C1 segment of cervical spinal cord (tissue), 14 donors: ENCODE data around the gene LBHD1.
"Not testable (repeated sequence)": the region's sequence is repeated elsewhere in the genome, so short reads cannot be mapped to it uniquely, and the experiment has no call there.

ENCODE experiments used
- DNase-seq, 14 donors: peaks; one replicate each; lab custom pipeline; 2025; lab: John Stamatoyannopoulos, UW

The LBHD1 gene

DNA sequence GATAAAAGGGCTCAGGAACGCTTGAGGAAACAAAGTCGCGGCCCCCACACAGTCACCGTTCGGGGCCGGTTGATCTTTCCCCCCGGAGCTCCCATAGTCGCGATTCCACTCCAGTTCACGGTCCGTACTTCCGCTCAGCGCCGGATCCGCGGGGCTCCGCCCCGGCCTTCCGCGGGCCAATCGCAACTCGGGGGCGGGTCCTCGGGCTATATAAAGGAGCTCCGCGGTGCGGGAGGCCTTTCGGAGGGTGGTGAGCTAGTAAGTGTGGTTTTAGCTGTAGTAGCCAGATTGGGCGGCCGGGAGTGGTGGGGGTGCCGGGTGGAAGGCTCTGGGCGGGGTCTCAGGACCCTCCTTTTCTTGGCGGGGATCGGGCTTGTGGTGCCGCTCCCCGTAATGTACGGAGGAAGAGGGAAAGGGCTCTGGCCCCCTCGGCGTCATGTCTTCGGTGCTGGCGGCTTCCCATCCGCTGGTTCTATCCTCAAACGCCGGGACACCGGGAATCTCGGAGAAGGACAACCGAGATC lies 6.9 kb downstream of the LBHD1 start, which contains the start of the genes C11orf98 and CSKMT:
Gene C11orf98 (minus strand): TSS at position 136 of the 524 bp plus-strand sequence. CDS start 41 bp downstream, at position 95.
Gene CSKMT (plus strand): TSS at position 238 of the 524 bp plus-strand sequence. CDS start 568 bp downstream, outside the sequence.
- DNase-seq = peak; percentile 70 to 97 (median 94)

DNA sequence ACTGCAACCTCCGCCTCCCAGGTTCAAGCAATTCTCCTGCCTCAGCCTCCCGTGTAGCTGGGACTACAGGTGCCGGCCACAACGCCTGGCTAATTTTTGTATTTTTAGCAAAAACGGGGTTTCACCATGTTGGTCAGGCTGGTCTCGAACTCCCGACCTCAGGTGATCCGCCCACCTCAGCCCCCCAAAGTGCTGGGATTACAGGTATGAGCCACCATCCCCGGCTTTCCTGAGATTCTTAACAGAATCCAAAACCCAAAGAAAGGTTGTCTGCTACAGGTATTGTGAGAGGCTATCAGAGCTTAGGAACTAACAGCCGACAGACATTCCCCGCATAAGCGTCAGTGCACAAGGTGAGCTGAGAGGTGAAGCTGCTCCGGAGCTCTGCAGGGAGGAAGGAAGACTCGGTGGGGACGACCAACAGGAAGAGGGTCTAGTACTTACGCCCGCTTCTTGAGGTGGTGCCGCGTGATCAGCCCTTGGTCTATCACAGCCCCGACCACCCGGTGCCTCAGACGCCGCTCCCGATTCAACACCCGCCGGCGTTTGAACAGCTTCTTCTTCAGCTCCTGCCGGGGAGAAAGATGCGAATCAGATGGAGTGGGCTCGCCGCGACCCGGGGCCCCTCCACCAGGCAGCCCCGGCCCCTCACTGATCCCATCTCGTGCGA lies 7.5 kb downstream of the LBHD1 start:
- DNase-seq = no peak

DNA sequence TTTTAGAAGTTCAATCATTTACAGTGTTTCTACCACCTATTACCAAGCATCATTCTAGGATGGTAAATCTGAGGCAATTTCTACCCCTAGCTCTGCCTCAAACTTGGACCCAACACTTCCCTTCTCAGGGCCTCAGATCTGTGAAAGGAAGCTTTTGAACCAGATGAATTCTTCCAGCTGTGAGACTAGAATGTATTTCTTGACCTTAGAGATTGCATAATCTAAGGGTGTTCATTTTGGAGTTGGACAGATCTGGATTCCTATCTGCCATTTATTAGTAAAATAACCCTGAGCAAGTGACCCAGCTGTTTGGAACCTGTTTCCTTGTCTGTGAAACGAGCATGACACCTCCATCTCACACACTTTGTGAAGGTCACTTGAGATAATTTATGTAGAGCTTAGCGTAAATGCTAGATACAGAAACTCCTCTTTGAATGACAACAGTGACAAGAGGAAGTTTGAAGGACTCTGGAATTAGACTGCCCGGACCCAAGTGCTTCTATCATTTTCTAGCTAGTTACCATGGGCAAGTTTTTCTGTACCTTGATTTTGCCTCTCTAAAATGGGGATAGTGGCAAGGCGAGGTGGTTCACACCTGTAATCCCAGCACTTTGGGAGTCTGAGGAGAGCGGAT lies 15.2 kb downstream of the LBHD1 start:
- DNase-seq = no peak

DNA sequence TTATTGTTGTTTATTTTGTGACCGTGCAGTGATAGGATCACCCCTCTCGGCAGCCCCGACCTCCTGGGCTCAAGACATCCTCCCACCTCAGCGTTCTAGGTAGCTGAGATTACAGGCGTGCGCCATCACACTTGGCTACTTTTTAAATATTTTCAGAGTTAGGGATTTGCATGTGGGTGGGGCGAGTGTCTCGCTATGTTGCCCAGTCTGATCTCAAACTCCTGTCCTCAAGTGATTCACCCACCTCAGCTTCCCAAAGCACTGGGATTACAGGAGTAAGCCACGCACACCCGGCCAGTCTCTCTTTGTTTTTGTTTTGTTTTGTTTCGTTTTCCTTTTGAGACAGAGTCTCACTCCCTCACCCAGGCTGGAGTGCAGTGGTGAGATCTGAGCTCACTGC lies 17.8 kb downstream of the LBHD1 start:
- no peak for DNase-seq

DNA sequence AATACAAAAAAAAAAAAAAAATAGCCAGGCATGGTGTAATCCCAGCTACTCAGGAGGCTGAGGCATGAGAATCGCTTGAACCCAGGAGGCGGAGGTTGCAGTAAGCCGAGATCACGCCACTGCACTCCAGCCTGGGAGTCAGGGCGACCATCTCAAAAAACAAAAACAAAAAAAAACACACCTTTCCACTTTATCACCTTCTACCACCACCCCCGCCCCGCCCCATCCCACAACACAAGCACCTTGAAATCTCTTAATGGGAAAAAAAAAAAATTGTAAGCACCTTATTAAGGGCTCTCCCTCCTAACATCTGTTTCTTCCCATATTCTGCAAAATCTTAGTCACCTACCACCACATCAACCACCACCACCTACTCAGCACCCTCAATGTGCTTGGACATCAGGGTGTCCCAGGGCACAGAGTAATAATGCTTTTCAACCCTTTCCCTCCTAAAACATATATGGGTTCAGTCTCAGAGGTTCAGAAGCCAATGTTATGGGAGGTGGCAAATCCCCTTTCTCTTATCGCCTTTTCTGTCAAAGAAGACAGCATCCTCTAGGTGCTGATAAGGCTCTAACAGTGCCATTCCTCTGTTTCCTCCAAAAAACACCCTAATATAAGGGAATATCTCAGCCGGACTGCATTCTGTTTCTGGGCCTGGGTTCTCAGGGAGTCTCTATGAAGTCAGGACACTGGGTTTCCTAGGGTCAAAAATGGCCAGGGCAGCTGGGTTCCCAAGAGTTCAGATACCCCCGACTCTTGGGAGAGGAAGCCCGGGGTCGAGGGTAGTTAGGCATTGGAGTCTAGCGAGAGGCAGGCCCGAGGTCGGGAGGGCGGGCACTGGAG lies 19.7 kb downstream of the LBHD1 start:
- DNase-seq = no peak

DNA sequence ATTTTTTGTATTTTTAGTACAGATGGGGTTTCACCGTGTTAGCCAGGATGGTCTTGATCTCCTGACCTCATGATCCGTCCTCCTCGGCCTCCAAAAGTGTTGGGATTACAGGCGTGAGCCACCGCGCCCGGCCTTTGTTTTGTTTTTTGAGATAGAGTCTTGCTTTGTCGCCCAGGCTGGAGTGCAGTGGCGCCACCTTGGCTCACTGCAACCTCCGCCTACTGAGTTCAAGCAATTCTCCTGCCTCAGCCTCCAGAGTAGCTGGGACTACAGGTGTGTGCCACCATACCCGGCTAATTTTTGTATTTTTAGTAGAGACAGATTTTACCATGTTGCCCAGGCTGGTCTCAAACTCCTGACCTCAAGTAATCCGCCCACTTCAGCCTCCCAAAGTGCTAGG lies 21.8 kb downstream of the LBHD1 start:
- DNase-seq = not testable (repeated sequence)

DNA sequence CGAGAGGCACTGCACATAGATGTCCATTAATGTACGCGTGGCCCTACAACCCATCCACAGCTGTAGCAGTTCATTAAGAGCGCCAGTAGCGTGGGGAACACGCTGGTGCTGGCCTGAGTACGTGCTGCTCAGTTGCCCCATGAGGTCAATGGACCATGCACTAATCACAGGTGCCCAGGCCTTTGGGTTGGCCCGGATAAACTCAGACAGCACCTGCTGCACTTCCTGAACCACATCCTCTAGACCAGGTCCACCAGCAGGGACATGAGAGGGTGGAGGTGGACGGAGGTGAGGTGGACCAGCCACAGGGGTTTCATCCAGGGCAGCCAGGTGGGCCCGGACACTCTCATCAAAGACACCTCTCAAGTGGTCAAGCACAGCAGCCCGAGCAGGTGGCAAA lies 22.6 kb downstream of the LBHD1 start:
- DNase-seq = no peak

DNA sequence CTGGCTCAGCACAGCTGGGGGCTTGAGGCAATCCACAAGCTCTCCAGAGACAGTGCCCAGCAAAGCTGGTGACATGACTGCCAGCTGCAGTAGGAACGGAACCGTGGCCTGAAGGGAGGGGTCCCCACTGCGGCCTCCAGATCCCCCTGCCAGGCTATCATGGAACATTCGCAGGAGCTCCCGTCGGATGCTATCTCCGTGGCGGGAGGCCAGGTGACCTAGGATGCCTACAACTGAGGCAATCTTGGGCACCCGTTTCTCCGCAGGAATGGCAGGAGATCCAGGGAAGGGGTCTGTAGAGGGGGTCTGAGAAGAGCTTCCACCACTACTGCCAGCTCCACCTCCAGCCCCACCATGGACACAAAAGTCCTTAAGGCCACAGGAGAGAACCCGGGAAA lies 23.1 kb downstream of the LBHD1 start:
- no peak for DNase-seq

DNA sequence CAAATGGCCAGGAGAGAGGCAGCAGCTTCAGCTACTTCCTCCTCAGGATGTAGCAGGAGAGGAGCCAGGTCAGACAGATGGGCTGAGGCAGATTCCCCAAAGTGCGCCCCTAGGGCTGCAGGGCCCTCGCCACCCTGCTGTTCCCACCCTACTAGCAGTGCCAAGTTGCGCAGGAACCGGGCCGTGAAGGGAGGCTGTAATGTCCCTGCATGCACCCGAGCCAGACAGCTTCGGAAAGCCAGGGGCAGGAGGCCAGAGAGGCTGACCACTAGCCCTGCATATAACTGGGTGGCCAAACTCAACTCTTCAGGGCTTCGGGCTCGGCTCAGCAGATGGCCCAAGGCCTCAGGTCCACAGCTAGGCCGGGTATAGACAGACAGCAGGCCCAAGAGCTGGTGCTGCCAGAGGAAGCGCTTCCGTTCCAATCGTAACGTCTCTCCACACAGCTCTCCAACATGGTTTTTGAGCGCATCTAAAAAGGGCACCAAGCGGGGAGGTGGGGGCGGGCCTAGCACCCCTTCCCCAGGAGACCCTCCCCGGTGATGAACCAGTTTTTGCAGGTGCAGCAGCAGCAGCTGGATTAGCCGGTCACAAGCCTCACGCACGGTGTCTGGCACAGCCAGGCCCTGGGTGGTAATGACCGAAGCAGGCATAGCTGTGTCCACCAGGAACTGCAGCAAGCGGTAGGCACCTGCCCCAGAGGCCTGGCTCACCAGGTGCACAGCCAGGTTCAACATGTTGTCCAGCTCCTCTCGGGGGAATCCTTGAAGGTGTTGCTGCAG lies 23.7 kb downstream of the LBHD1 start:
- DNase-seq = no peak

DNA sequence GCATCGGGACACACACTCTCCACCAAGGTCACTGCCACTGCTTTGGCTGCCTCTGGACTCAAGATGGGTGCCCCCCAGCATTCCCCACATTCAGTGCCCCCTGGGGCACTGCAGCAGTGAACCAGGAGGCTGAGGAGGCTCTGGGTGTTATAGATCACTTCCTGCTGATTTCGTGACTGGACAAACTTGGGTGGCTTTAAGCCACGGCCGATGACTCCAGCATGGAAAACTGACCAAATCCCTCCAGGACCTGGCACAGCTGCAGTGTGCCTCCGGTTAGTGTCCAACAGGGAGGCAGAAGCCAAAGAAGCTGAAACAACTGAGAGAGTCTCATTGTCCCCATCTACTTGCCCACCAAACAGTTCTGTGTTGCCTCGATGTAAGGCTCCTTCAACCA lies 24.5 kb downstream of the LBHD1 start:
- no peak for DNase-seq

DNA sequence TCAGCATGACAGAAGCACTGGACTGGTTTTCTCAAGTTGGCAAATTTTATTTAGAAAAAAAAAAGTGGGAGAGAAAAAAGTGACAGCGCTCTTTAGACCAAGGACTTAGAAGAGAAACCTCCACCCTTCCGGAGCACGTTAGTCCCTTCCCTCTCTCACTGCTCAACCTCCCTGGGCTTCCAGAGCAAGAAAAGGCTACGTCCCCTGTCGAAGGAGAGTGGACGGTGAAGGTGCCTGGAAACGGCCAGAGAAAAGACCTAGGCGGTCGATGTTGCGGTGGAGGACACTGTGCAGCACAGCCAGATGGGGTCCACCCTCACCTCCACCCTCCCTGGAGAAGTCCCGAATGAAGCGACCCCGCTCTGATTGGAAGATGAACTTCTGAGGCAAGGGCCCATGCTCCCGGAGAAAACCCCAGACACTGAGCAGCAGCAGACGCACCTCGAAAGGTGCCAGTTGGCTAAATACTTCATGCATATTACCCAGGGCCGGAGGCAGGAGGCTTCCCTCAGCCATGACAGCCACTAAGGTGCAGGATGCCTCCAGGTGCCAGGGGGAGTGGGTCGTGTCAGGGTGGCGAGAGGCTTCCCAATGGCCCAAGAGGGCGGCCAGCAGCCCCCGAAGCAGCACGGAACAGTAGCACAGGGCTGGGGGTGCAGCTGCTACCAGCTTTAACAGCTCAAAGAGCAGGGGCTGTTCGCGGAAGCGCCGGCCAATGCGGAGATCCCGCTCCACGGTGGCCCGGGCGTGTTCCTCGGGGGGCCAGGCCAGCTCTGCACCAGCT lies 25.1 kb downstream of the LBHD1 start:
- no peak for DNase-seq

DNA sequence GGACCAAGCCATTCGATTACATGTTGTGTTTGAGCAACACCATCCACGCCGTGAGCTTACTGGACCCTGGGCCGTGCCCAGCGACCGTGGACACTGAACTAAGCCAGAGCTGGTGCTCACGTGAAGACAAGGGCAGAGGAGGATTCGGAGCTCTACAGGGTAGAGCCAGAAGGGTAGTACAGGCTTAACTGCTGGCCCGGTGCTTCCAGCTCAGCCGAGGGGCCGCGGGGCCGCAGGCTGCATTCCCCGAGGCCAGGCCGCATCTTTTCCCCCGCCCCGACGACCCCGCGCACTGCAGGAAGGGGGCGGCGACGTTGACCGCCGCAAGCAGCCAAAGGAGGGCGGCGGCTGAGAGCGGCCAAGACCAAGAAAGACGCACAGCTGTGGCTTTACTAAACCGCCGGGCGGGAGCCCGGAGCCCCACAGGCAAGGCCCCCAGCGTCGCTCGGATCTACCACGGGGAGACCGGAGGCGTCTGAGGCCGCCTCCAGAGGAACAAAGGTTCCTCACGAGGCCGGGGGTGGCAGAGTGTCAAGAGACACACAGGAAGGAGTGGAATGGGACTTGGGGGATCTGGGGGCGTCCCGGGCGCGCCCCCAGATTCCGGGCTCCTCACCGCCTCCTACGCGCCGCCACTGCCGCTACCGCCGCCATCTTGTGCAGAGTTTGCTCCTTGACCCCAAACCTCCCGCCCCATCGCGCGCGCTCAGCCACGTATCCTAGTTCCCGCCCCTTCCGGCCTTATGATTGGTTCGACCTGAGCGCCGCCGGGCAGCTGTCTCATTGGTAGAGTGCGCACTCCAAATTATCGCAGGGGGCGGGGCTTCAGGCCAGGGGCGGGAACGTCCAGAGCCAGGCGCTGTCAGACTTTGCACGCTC lies 25.9 kb downstream of the LBHD1 start, which contains the start of gene GANAB:
Gene GANAB (minus strand): TSS at position 668 of the 879 bp plus-strand sequence. CDS start 14 bp downstream, at position 654.
- DNase-seq = peak; percentile 84 to 97 (median 95)

DNA sequence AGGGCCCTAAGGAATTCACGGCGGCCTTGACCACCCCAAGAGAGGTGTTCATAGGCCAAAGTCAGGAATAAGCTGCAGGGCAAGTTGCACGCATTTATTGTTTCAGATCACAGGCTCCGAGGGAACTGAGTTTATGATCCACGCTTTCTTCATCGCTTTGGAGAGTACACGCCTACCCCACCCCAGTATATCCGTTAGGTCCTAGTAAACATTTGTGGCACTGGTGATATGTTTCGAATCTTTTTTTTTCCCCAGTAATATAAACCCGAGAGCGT lies 26.5 kb downstream of the LBHD1 start:
- no peak for DNase-seq

DNA sequence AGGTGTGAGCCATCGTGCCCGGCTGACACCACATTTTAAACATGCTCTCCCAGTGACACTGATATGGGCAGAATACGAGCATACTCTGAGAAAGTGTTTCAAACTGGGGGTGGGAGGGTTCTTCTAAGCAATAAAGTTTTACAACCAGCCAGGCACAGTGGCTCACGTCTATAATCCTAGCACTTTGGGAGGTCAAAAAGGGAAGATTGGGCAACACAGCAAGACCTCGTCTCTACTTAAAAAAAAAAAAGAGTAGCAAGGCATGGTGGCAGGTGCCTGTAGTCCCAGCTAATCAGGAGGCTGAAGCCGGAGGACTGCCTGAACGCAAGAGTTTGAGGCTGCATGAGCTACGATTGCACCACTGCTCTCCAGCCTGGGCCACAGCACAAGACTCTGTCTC lies 27.8 kb downstream of the LBHD1 start:
- no peak for DNase-seq

DNA sequence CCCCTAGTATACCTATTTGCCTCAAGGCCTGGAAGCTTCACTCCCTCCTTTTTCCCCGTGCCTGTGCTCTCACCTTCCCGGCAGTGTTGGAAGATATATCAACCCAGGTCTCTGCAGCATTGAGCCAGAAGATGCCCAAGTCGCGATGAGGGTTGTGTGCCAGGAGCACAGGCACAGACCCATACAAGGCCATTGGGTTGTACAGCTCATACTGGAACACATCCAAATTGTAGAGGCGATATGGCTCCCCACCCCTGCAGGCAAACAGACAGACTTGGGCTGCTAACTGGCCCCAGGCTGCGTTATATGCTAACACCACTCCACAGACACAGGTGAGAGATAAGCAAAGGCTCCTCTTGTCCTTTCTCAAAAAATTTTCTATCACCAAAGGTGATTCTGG lies 39.6 kb downstream of the LBHD1 start:
- no peak for DNase-seq

DNA sequence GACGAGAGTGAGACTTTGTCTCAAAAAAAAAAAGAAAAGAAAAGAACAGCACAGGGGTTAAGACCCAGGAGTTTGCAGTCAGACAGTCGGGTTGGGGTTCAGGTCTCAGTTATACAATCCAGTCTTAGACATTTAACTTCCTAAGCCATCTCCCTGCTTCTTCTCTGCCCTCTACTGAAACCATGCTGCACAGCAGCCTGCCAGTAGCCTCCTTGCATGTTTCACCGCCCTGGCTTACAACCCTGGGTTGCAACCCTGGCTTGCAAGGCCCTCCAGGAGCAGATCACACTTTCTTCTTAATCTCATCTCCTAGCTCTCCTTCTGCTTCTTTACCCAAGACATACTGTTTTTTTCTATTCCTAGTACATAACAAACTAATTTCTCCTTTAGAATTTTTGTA lies 44.4 kb downstream of the LBHD1 start:
- DNase-seq = no peak

DNA sequence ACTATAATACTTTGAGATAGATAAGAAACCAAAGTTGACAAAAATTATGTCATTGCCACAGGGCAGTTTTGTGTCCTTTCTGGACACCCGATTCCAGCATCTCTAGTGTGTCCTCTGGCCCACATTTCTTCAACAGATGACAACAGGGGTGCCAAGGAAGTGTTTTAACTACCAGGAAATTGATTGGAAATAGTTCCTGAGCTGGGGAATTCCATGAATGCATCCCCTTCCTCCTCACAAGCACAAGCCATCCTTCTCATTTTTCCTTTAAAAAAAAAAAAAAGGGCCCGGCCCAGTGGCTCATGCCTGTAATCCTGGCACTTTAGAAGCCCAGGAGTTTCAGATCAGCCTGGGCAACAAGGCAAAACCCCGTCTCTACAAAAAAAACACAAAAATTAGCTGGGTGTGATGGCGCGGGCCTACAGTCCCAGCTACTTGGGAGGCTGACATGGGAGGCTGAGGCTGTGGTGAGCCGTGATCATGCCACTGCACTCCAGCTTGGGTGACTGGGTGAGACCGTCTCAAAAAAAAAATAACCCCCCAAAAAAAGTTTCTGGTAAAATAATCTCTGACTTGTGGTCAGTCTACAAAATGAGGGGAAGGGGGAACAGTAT lies 49.5 kb downstream of the LBHD1 start:
- no peak for DNase-seq

DNA sequence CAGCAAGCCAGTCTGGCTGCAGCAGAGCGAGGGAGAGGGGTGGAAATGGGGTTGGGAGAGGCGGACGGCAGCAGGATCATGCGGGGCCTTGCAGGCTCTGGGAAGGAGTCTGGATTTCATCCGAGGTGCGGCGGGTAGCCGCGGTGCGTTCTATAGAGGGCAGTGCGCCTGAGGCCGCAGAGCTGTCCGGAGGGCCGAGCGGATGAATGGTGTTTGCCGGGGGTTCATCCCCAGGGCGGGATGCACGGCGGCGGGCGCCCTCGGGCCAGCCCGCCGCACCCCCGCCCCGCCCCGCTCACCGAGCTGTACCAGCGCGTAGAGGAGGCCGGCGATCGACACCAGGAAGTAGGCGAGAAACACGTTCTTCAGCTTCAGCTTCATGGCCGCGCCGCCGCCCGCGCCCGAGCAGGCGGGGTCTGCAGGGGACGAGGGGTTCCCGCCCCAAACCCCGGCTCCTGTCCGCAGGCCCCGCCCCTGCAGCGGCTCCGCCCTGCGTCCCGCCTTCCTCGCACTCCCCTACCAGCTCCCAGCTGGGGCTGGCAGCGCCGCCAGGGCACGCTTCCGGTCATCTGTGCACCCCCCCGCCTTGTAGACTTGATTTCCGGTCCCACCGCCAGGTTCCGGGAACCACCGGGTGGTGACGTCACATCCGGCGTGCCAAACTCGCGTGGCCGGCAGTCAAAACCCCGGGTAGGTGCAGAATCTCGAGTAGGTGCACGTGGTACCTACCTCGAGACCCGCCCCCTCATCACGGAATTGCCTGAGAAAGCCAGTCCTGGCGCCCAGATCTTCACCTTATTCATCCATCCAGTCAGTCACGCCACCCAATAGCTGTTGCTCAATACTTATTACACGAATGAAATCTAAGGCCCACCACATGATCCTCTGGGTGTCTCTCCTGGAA lies 50.2 kb downstream of the LBHD1 start, which contains the start of gene B3GAT3:
Gene B3GAT3 (minus strand): TSS at position 420 of the 904 bp plus-strand sequence. CDS start 39 bp downstream, at position 381.
- DNase-seq = peak; percentile 84 to 99 (median 96)
